GM12865 (cell line): Measurements from ENCODE around the gene ATP2B2.

Source experiments
- DNase-seq: peaks from one replicate; pipeline ENCODE4 v3.0.0; 2010; ENCODE audit warnings: low read depth
- H3K4me3 ChIP-seq: 2 replicates; pipeline ENCODE4 v1.5.1; 2011; ENCODE audit warnings: mild to moderate bottlenecking, low read depth, low read length, control low read depth
- TF ChIP-seq, protein P1 (sequence below): IDR thresholded peaks from 2 replicates; pipeline ENCODE4 v1.5.1; 2011; ENCODE audit warnings: low read length, control low read depth, low read depth, inconsistent platforms; ENCODE audit not compliant: insufficient read depth; ENCODE audit errors: missing control alignments

Gene ATP2B2

DNA sequence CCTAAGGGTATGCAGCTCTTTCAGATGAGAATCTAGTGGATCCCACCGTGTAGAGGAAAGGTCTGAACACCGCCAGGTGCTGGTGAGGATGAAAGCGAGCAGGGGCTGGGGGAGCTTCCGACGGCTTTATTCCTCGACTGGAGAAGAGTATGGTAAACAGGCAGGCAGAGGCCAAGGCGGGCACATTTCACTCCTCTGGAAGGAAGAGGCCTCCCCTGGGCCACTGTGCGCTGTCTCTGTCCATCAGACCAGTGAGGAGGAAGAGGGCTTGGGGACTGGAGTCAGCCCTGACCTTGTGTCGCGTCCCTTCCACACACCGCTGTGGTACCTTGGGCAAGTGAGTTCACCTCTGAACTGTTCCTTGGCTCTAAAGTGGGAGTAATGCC is 216.8 kb downstream of the ATP2B2 start:
- no peak for DNase-seq
- TF ChIP-seq, protein P1, sequence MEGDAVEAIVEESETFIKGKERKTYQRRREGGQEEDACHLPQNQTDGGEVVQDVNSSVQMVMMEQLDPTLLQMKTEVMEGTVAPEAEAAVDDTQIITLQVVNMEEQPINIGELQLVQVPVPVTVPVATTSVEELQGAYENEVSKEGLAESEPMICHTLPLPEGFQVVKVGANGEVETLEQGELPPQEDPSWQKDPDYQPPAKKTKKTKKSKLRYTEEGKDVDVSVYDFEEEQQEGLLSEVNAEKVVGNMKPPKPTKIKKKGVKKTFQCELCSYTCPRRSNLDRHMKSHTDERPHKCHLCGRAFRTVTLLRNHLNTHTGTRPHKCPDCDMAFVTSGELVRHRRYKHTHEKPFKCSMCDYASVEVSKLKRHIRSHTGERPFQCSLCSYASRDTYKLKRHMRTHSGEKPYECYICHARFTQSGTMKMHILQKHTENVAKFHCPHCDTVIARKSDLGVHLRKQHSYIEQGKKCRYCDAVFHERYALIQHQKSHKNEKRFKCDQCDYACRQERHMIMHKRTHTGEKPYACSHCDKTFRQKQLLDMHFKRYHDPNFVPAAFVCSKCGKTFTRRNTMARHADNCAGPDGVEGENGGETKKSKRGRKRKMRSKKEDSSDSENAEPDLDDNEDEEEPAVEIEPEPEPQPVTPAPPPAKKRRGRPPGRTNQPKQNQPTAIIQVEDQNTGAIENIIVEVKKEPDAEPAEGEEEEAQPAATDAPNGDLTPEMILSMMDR = no peak
- no peak overlapping the region for H3K4me3 ChIP-seq

DNA sequence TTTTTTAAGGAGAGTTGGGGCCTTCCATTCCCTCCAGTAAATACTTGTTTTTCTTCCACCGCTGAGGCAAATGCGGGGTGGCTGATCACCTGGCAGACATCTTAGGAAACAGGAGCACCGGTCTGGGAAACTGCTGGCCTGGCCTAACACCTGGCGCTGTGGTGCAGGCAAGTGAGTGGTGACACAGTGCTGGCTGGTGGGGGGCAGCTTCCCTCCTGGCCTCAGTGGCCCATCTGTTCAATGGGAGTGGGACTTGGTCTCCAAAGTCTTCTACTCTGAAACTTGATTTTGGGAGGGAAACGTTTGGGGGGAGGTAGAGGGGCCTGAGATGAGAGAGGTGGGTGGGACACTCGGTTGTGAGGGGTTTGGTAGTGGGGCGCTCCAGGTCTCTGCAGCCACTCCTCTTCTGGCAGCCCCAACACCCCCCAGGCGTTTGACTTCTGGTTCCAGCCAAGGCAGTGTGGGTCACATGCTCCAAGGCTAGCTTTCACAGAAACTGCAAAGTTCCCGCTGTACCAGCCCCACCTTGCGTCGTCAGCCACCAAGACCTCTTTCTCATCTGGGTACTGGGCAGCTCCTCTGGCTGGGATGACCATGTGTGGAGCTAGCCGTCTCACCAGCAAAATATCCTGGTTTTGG is 217.3 kb downstream of the ATP2B2 start:
- no peak overlapping the region for H3K4me3 ChIP-seq
- DNase-seq = no peak
- TF ChIP-seq, protein P1 = no peak

DNA sequence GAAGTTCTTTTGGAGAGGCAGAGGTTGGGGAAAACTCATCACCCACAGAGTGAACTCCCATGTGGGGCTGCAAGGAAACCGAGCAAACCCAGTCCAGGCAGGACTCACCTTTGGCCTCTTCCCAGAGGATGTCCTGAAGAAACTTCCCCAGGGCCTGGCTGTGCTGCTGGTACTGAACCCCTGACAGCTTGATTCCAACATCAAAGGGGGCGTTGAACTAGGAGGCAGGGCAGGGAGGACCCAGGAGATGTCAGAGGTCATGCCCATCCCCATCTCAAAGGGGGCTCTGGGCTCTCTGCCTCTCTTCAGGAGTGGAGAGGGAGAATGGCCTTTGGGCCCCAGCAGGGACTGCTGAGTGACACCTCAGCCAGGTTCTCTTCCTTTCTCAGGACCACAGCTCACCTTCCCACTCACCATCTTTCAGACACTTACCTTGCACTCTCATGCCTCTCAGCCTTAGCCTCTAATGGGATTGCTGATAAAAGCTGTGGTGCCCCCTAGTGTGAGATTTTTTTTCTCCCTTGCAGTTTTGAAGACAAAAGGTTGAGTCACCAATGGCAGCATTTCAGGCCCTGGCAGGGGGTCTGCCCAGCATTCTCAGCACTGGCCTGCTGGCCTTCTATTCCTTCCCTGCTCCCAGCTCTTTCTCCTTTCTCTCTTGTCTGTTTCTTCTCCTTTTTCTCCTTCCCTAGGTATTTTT is 218.6 kb downstream of the ATP2B2 start:
- TF ChIP-seq, protein P1 = peak; percentile 52
- DNase-seq = peak; percentile 79
- no peak overlapping the region for H3K4me3 ChIP-seq

DNA sequence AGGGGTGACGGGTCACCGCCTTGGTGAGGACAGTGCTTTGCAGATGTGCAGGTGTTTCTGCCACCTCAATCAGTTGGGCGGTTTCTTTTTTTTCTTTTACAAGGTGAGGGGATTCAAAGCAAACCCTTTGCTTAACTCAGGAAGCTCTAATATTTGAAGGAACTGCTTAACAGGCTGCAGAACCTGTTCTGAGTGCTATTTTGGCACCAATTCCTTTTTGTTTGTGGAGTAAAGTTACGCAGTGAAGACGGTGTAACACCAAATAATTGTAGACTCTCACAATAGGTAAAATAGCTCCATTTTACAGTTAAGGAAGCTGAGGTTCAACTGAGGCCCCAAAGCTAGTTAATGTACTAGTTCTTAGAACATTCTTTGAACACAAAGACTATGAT is 219.3 kb downstream of the ATP2B2 start:
- TF ChIP-seq, protein P1 = no peak
- no peak overlapping the region for H3K4me3 ChIP-seq
- no peak for DNase-seq

DNA sequence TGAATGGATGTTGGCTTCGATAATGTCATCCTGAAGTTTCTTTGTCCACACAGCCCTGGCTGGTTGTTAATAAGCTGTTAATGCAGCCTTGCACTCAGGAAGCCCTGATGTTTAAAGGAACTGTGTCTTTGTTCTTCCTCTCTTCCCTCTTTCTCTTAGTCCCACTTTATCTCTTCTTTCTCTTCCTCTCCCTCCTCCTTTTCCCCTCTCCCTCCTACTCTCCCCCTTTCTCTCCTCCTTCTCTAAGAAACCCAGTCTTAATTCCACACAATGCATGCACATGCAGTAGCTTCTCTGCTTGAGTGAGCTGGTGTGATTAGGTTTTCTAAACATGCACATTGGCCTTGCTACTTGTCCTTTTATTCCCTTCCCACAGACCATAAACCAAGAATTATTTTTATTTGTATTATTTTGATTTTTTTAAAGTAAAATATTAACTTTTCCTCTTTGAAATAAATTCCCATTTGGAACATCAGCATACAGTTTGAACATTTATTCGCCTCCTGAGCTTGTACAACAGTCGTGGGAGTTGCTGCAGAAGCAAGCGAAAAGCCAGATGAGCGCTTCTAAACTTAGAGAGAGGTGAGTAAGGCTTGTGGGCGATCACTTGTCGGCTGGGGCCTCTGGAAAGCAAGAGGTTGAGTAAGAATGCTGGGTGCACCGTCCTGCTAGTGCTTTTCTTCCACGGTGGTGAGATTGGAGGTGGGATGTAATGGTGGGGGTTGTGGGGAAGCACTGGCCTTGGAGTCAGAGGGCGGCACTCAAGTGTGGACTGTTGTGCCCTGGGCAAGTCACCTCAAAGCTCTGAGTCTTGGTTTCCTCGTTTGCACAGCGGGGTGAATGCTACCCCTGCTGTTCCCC is 219.9 kb downstream of the ATP2B2 start:
- TF ChIP-seq, protein P1 = no peak
- H3K4me3 ChIP-seq = no peak overlapping the region
- no peak for DNase-seq

DNA sequence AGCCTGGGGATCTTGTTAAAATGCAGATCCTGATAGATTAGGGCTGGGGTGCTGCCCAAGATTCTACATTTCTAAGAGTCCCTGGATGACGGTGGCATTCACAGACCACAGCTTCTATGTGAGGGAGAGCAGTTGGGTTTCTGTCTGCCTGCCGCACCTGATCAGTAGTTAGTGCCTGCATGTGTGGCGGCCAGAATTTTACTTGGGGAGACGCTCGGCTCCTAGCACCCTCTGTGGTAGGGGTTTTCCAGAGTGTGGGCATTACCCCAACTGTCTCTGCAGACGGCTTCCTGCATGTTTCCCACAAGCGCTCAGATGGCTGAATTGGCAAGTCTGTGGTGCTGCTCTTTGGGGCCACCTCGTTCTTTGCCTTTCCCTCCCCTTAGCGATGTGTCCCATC is 220.9 kb downstream of the ATP2B2 start:
- peak; percentile 75 for DNase-seq
- no peak overlapping the region for H3K4me3 ChIP-seq
- TF ChIP-seq, protein P1 = no peak
